GM19035 (cell line): ENCODE results near the gene FHAD1.
"Not testable (repeated sequence)": the region's sequence is repeated elsewhere in the genome, so short reads cannot be mapped to it uniquely, and the experiment has no call there.

Source experiments
- ATAC-seq: cut with Tn5 transposase; IDR thresholded peaks from one replicate; pipeline ENCODE4 v1.9.1; 2021; ENCODE audit not compliant: unreplicated experiment

Gene FHAD1

GRCh38 chr1:15412175-15412800 is 165.3 kb downstream of the FHAD1 start:
- no peak for ATAC-seq

- ATAC-seq = no peak
These were observed 165.8 kb downstream of the FHAD1 start for GRCh38 chr1:15412843-15413242.

- ATAC-seq = no peak
These were observed 166.8 kb downstream of the FHAD1 start for GRCh38 chr1:15413563-15414444.

- no peak for ATAC-seq
These were observed 167.5 kb downstream of the FHAD1 start for GRCh38 chr1:15414445-15414983.

GRCh38 chr1:15417059-15417934 is 170.3 kb downstream of the FHAD1 start:
- ATAC-seq = peak; percentile 43

GRCh38 chr1:15418806-15419515 is 171.9 kb downstream of the FHAD1 start:
- ATAC-seq = no peak

- ATAC-seq = no peak
These were observed 173.9 kb downstream of the FHAD1 start for GRCh38 chr1:15420853-15421465.

- ATAC-seq = no peak
These were observed 175.8 kb downstream of the FHAD1 start for GRCh38 chr1:15422871-15423270.

GRCh38 chr1:15423355-15424077 is 176.5 kb downstream of the FHAD1 start:
- no peak for ATAC-seq

- ATAC-seq = no peak
These were observed 177.2 kb downstream of the FHAD1 start for GRCh38 chr1:15424146-15424667.

- no peak for ATAC-seq
These were observed 178.0 kb downstream of the FHAD1 start for GRCh38 chr1:15424981-15425380.

GRCh38 chr1:15425521-15425920 is 178.5 kb downstream of the FHAD1 start:
- ATAC-seq = no peak

GRCh38 chr1:15425958-15426357 is 178.9 kb downstream of the FHAD1 start:
- ATAC-seq = no peak

- ATAC-seq = no peak
These were observed 179.7 kb downstream of the FHAD1 start for GRCh38 chr1:15426492-15427279.

- no peak for ATAC-seq
These were observed 180.2 kb downstream of the FHAD1 start for GRCh38 chr1:15427280-15427666.

GRCh38 chr1:15428252-15428651 is 181.2 kb downstream of the FHAD1 start:
- not testable (repeated sequence) for ATAC-seq

- ATAC-seq = no peak
These were observed 181.9 kb downstream of the FHAD1 start for GRCh38 chr1:15428815-15429435.

- no peak for ATAC-seq
These were observed 182.7 kb downstream of the FHAD1 start for GRCh38 chr1:15429701-15430149.
